Measurements from ENCODE around the gene GIMAP4.
"Not testable (repeated sequence)": the region's sequence is repeated elsewhere in the genome, so short reads cannot be mapped to it uniquely, and the experiment has no call there.

GIMAP4 gene

GRCh38 chr7:150569245-150569955, 2.2 kb downstream of the GIMAP4 start (continued):
- TF ChIP-seq, protein P1, sequence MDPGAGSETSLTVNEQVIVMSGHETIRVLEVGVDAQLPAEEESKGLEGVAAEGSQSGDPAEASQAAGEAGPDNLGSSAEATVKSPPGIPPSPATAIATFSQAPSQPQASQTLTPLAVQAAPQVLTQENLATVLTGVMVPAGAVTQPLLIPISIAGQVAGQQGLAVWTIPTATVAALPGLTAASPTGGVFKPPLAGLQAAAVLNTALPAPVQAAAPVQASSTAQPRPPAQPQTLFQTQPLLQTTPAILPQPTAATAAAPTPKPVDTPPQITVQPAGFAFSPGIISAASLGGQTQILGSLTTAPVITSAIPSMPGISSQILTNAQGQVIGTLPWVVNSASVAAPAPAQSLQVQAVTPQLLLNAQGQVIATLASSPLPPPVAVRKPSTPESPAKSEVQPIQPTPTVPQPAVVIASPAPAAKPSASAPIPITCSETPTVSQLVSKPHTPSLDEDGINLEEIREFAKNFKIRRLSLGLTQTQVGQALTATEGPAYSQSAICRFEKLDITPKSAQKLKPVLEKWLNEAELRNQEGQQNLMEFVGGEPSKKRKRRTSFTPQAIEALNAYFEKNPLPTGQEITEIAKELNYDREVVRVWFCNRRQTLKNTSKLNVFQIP (CRISPR knock-in tag; IDR thresholded peaks at IDR 0.05; ENCODE audit: borderline replicate concordance, low read depth): no peak
- TF ChIP-seq CREB5 (CRISPR knock-in tag; IDR thresholded peaks at IDR 0.05; ENCODE audit: low read depth) (no peak), ZNF70 (CRISPR knock-in tag; IDR thresholded peaks at IDR 0.05) (no peak), TCF4 (CRISPR knock-in tag; IDR thresholded peaks at IDR 0.05; ENCODE audit: borderline replicate concordance) (no peak), OSR1 (CRISPR knock-in tag; IDR thresholded peaks at IDR 0.05) (no peak), SNAI2 (CRISPR knock-in tag; IDR thresholded peaks at IDR 0.05) (no peak), GLIS3 (CRISPR knock-in tag; IDR thresholded peaks at IDR 0.05) (no peak), RARB (CRISPR knock-in tag; IDR thresholded peaks at IDR 0.05) (no peak), CSDC2 (CRISPR knock-in tag; IDR thresholded peaks at IDR 0.05) (no peak)

DNA sequence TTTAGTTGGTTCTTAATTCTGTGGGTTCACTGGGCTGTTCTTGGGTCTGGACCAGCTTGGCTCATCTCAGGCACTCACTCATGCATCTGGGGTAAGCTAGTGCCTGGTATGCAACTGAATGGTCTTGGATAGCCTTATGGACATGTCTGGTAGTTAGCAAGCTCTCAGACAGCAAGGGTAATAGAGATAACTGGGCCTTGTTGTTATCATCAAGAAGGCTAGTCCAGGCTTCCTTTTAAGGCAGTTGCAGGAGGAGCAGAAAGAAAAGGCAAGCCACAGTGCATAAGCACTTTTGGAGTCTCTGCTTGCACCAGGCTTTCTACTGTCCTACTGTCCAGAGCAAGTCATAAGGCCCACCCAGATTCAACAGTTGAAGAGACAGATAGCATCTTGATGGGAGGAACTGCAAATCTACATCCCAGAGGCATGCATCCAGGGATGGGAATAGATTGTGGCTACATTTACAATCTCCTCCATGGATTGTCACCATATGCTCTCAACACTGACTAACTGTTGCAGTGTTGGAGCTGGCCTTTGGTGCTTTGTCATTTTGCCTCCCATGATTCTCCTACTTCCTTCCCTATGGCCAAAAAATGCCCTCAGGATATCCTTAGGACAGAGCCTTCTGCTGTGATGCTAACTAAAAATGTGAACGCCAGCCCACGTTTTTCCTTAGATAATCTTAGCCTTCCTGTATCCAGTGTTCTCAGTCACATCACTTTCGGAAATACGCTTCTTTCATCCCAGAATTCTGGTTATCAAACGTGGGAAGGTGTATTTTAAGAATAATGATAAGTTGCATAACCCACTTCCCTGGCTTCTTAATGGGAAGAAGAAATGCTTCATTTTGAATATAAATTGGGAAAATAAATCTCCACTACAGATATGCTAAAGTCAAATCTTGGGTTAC, 3.6 kb downstream of the GIMAP4 start:
- no peak for ATAC-seq
- no peak for TF ChIP-seq CSDC2 (CRISPR knock-in tag; IDR thresholded peaks at IDR 0.05)
- TF ChIP-seq, protein P1 (CRISPR knock-in tag; IDR thresholded peaks at IDR 0.05; ENCODE audit: borderline replicate concordance, low read depth): no peak
- no peak for TF ChIP-seq SNAI2 (CRISPR knock-in tag; IDR thresholded peaks at IDR 0.05)
- TF ChIP-seq OSR1 (CRISPR knock-in tag; IDR thresholded peaks at IDR 0.05): no peak
- TF ChIP-seq CSRNP3 (CRISPR knock-in tag; IDR thresholded peaks at IDR 0.05): no peak
- TF ChIP-seq ISL1 (CRISPR knock-in tag; IDR thresholded peaks at IDR 0.05): no peak
- TF ChIP-seq RARB (CRISPR knock-in tag; IDR thresholded peaks at IDR 0.05): no peak
- TF ChIP-seq ZNF565 (CRISPR knock-in tag; conservative IDR thresholded peaks at IDR 0.05; ENCODE audit: low read depth): no peak
- TF ChIP-seq ZNF70 (CRISPR knock-in tag; IDR thresholded peaks at IDR 0.05): no peak
- TF ChIP-seq ESRRG (CRISPR knock-in tag; IDR thresholded peaks at IDR 0.05): no peak
- no peak for TF ChIP-seq ZFP30 (CRISPR knock-in tag; IDR thresholded peaks at IDR 0.05)
- TF ChIP-seq, protein P2, sequence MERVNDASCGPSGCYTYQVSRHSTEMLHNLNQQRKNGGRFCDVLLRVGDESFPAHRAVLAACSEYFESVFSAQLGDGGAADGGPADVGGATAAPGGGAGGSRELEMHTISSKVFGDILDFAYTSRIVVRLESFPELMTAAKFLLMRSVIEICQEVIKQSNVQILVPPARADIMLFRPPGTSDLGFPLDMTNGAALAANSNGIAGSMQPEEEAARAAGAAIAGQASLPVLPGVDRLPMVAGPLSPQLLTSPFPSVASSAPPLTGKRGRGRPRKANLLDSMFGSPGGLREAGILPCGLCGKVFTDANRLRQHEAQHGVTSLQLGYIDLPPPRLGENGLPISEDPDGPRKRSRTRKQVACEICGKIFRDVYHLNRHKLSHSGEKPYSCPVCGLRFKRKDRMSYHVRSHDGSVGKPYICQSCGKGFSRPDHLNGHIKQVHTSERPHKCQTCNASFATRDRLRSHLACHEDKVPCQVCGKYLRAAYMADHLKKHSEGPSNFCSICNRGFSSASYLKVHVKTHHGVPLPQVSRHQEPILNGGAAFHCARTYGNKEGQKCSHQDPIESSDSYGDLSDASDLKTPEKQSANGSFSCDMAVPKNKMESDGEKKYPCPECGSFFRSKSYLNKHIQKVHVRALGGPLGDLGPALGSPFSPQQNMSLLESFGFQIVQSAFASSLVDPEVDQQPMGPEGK (CRISPR knock-in tag; IDR thresholded peaks at IDR 0.05; ENCODE audit: borderline replicate concordance): no peak
- no peak for TF ChIP-seq CREB5 (CRISPR knock-in tag; IDR thresholded peaks at IDR 0.05; ENCODE audit: low read depth)
- TF ChIP-seq ZFP3 (CRISPR knock-in tag; IDR thresholded peaks at IDR 0.05): no peak
- no peak for TF ChIP-seq ZC3H10 (CRISPR knock-in tag; IDR thresholded peaks at IDR 0.05)

- TF ChIP-seq GLIS3 (CRISPR knock-in tag; IDR thresholded peaks at IDR 0.05) (no peak), SNAI2 (CRISPR knock-in tag; IDR thresholded peaks at IDR 0.05) (no peak), ARNTL (CRISPR knock-in tag; IDR thresholded peaks at IDR 0.05; ENCODE audit: borderline replicate concordance, low read depth) (no peak), BACH2 (CRISPR knock-in tag; IDR thresholded peaks at IDR 0.05; ENCODE audit: borderline replicate concordance) (no peak), RARB (CRISPR knock-in tag; IDR thresholded peaks at IDR 0.05) (no peak), ZNF70 (CRISPR knock-in tag; IDR thresholded peaks at IDR 0.05) (no peak), TOX (CRISPR knock-in tag; IDR thresholded peaks at IDR 0.05; ENCODE audit: borderline replicate concordance) (no peak), ZNF565 (CRISPR knock-in tag; conservative IDR thresholded peaks at IDR 0.05; ENCODE audit: low read depth) (no peak)
- TF ChIP-seq, protein P2 (CRISPR knock-in tag; IDR thresholded peaks at IDR 0.05; ENCODE audit: borderline replicate concordance): no peak
- ATAC-seq: no peak
Measured at GRCh38 chr7:150572496-150572895, 5.3 kb downstream of the GIMAP4 start.

DNA sequence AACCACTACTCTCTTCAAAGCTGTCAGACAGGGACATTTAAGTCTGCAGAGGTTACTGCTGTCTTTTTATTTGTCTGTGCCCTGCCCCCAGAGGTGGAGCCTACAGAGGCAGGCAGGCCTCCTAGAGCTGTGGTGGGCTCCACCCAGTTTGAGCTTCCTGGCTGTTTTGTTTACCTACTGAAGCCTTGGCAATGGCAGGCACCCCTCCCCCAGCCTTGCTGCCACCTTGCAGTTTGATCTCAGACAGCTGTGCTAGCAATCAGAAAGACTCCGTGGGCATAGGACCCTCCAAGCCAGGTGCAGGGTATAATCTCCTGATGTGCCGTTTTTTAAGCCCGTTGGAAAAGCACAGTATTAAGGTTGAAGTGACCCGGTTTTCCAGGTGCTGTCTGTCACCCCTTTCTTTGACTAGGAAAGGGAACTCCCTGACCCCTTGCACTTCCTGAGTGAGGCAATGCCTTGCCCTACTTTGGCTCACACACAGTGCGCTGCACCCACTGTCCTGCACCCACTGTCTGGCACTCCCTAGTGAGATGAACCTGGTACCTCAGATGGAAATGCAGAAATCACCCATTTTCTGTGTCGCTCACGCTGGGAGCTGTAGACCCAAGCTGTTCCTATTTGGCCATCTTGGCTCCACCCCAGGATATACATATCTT, 12.9 kb downstream of the GIMAP4 start:
- not testable (repeated sequence) for ATAC-seq
